Activated CD4-positive, alpha-beta T cell treated with anti-CD3 and anti-CD28 coated beads, Interleukin-2, amount 10 ng/mL, durations not matched to agents 7 days and 5 days (primary cell): ENCODE data around the gene SLCO3A1. TPM values are rescaled to one million over a fixed set of nuclear protein-coding genes. Genes with fewer than 3 reads are reported as not detected.

Source experiments
- CTCF ChIA-PET: fragments of 350-600 bp; sonication (Branson Sonifier 250); formaldehyde crosslinking; loops from one replicate; lab custom pipeline; 2021; ENCODE audit warnings: antibody characterized with exemption; lab: Charles Lee
- POLR2A ChIA-PET: fragments of 350-600 bp; sonication (Branson Sonifier 250); formaldehyde crosslinking; loops from one replicate; lab custom pipeline; 2021; ENCODE audit warnings: antibody characterized with exemption; lab: Charles Lee
- DNase-seq: peaks from one replicate; pipeline ENCODE4 v3.0.0-alpha.2; 2020
- H3K27ac Mint-ChIP-seq: one replicate; pipeline ENCODE4 v1.8.0; 2021; ENCODE audit warnings: mild to moderate bottlenecking, moderate library complexity, mixed read lengths
- H3K27me3 Mint-ChIP-seq: one replicate; pipeline ENCODE4 v1.8.0; 2021; ENCODE audit warnings: mixed read lengths
- H3K36me3 Mint-ChIP-seq: one replicate; pipeline ENCODE4 v1.8.0; 2021; ENCODE audit warnings: low read depth, mixed read lengths
- H3K4me1 Mint-ChIP-seq: one replicate; pipeline ENCODE4 v1.8.0; 2021; ENCODE audit warnings: mixed read lengths
- H3K4me3 Mint-ChIP-seq: one replicate; pipeline ENCODE4 v1.8.0; 2021; ENCODE audit warnings: mild to moderate bottlenecking, moderate library complexity, mixed read lengths
- H3K9me3 Mint-ChIP-seq: one replicate; pipeline ENCODE4 v1.8.0; 2021; ENCODE audit warnings: mixed read lengths
- total RNA-seq, 2 experiments: library from RNA; stranded (reverse); gene quantifications; one replicate each; pipeline ENCODE4 v1.2.3, GENCODE V29; 2021

Gene SLCO3A1
- total RNA-seq, 2 experiments from 2014 or later, result 41.8 to 46.8 TPM

GRCh38 chr15:91938136-91938535, 84.6 kb downstream of the SLCO3A1 start:
- POLR2A ChIA-PET, result no interaction called here
- H3K4me3 Mint-ChIP-seq, result no peak overlapping the region
- H3K27ac Mint-ChIP-seq, result no peak overlapping the region
- DNase-seq, result no peak
- no peaks in the 10 kb centered on the region for H3K27me3 Mint-ChIP-seq
- CTCF ChIA-PET, result interaction anchor here (0.6 kb wide), 3 partner anchors 30 to 440 kb away, joined by 3 to 4 read pairs (median 4); no protein-coding TSS in a partner anchor
- H3K4me1 Mint-ChIP-seq, result peaks cover 45% of the 10 kb centered on the region
- H3K36me3 Mint-ChIP-seq, result no peaks in the 10 kb centered on the region
- no peaks in the 10 kb centered on the region for H3K9me3 Mint-ChIP-seq

DNA sequence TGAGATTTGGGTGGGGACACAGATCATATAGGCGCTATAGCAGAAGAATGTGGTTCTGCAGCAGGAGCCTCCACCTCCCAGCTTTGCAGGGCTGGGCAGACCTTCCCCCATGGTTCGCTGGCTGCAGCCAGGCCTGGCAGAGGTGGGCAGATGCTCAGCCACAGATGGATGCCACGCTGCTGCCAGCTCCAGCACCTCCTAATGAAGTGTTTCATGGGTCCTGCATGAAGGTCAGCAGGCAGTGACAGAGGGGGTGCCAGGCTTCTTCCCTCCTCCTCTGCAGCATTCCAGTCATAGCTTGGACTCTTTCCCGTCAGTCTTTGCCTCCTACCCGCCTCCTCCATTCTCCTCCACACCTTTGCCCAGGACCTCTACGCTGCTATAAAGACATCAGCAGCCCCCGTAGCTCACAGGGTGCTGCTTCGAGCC, 85.9 kb downstream of the SLCO3A1 start:
- no peak overlapping the region for H3K4me3 Mint-ChIP-seq
- peaks cover 55% of the 10 kb centered on the region for H3K4me1 Mint-ChIP-seq
- DNase-seq, result no peak
- POLR2A ChIA-PET, result no interaction called here
- CTCF ChIA-PET, result interaction anchor here (0.8 kb wide), 1 partner anchor 9 kb away, joined by 3 read pairs; no protein-coding TSS in a partner anchor
- no peaks in the 10 kb centered on the region for H3K9me3 Mint-ChIP-seq
- no peaks in the 10 kb centered on the region for H3K36me3 Mint-ChIP-seq
- H3K27me3 Mint-ChIP-seq, result no peaks in the 10 kb centered on the region
- H3K27ac Mint-ChIP-seq, result no peak overlapping the region

DNA sequence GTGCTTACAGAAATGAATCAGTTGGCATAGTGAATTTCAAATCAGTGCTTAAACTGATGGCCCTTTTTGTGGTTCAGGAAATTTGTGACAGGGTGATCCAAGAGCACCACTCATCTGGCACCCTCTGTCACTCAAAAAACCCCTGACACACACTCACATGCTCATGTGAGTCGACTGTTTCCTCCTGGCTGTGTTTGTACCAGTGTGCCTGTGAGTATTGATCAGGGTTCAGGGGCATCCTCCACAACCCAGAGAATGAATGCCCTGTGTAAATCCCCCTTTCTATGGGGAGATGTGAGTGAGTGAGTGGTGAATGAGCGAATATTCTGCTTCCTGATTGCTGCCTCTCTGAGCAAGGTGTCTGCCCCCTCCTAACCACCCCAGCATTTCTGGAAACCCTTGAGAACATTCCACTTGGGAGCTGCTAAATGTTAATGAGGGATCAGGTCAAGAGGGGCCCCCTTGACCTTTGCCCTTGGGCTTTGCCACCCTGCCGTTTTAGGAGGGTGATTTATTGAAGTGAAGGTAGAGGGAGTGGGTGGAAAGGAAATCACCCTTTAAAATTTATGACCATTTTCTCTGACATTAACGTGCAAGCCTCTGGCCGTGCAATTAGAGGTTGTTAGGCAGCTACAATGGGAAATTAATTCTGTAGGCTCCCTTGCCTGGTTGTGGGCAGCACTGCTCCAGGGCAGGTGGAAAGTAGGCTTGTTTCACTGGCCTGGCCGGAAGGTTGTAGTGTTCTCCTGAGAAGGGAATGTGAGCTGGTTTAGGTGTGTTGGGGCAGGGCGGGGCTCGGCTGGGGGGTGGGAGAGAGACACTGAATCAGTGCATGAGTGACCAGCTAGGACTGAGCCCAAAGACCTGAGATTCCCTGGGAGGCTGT, 87.2 kb downstream of the SLCO3A1 start:
- ChIA-PET CTCF (interaction anchor here (0.8 to 1.0 kb wide), 2 partner anchors 10 to 90 kb away, joined by 3 to 4 read pairs; no protein-coding TSS in a partner anchor), POLR2A (no interaction called here)
- peaks cover 47% of the 10 kb centered on the region for H3K4me1 Mint-ChIP-seq
- H3K27me3 Mint-ChIP-seq, result no peaks in the 10 kb centered on the region
- DNase-seq, result no peak
- no peak overlapping the region for H3K4me3 Mint-ChIP-seq
- no peak overlapping the region for H3K27ac Mint-ChIP-seq
- H3K36me3 Mint-ChIP-seq, result peaks cover 1% of the 10 kb centered on the region
- H3K9me3 Mint-ChIP-seq, result no peaks in the 10 kb centered on the region

DNA sequence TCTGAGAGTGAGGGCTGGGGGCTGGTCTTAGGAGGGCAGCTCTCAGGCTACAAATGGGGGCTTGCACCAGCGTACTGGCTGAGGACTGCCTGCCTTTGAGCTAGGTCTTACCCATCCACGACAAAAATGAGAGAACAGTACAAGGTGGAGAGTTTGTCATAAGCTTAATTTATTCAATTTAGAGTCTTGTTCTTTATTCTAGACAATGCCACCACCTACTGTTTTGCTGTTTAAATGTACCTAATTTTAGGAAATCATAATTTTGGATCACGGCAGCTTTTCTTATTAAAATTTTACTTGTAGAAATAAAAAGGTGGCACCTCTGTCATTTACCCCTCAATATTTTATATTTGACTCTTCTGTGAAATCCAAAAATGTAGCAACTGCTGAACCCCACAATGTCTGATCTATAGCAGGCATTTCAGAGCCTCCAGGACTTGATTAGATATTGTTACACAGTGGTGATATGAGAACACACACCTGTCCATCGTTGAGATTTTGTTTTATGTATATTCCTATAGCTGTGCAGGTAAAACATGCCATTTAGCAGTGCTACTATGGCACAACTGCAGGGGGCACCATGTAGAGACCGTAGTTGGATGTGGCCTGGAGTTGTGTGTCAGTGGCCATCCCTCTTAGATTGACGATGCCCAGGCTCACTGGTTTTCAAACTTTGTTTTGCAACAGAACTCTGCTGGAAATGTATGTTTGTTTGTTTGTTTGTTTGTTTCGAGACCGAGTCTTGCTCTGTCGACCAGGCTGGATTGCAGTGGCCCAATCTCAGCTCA, 88.6 kb downstream of the SLCO3A1 start:
- ChIA-PET CTCF (interaction anchor here (1.0 kb wide), 1 partner anchor 92 kb away, joined by 4 read pairs; no protein-coding TSS in a partner anchor), POLR2A (interaction anchor here (0.6 kb wide), 1 partner anchor 903 kb away, joined by 3 read pairs; no protein-coding TSS in a partner anchor)
- H3K4me3 Mint-ChIP-seq, result no peak overlapping the region
- no peaks in the 10 kb centered on the region for H3K9me3 Mint-ChIP-seq
- H3K27ac Mint-ChIP-seq, result peak overlapping the region; percentile 48
- peaks cover 50% of the 10 kb centered on the region for H3K4me1 Mint-ChIP-seq
- H3K27me3 Mint-ChIP-seq, result no peaks in the 10 kb centered on the region
- no peak for DNase-seq
- H3K36me3 Mint-ChIP-seq, result peaks cover 1% of the 10 kb centered on the region

DNA sequence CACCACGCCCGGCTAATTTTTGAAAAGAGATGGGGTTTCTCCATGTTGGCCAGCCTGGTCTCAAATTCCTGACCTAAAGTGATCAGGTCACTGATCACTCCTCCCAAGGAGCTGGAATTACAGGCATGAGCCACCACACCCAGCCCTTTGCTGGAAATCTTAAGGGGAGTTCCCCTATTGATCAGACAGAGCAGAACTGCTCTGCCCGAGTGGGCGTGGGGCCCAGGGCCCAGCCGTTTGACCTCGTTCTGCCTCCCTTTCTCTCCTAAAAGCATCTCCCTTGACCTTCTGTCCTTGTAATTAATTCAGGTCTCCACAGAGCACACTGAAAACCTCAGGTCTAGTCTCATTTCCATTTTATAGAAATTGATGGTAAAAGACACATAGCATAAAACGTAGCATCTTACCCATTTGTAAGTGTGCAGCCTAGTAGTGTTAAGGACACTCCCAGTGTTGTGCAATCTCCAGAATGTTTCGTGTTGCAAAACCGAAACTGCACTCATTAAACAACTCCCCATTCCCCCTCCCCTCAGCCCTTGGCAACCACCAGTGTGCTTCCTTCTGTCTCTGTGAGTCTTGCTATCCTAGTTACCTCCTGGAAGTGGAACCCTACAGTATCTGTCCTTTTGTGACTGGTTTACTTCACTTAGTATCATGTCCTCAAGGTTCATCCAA, 89.3 kb downstream of the SLCO3A1 start:
- peak overlapping the region; percentile 3 for H3K27ac Mint-ChIP-seq
- H3K4me3 Mint-ChIP-seq, result peak overlapping the region; percentile 21
- POLR2A ChIA-PET, result no interaction called here
- H3K27me3 Mint-ChIP-seq, result no peaks in the 10 kb centered on the region
- H3K9me3 Mint-ChIP-seq, result no peaks in the 10 kb centered on the region
- peaks cover 1% of the 10 kb centered on the region for H3K36me3 Mint-ChIP-seq
- DNase-seq, result peak; percentile 73
- peaks cover 53% of the 10 kb centered on the region for H3K4me1 Mint-ChIP-seq
- CTCF ChIA-PET, result no interaction called here

- Mint-ChIP-seq H3K4me1 (peaks cover 50% of the 10 kb centered on the region), H3K9me3 (no peaks in the 10 kb centered on the region), H3K27me3 (no peaks in the 10 kb centered on the region), H3K27ac (no peak overlapping the region), H3K4me3 (no peak overlapping the region), H3K36me3 (peaks cover 1% of the 10 kb centered on the region)
- POLR2A ChIA-PET, result no interaction called here
- CTCF ChIA-PET, result interaction anchor here (0.6 kb wide), 1 partner anchor 973 kb away, joined by 4 read pairs; no protein-coding TSS in a partner anchor
- no peak for DNase-seq
These were observed 90.8 kb downstream of the SLCO3A1 start for GRCh38 chr15:91944331-91944730.

GRCh38 chr15:91945385-91945784, 91.9 kb downstream of the SLCO3A1 start:
- Mint-ChIP-seq H3K4me1 (peaks cover 46% of the 10 kb centered on the region), H3K36me3 (peaks cover 1% of the 10 kb centered on the region), H3K27me3 (no peaks in the 10 kb centered on the region), H3K4me3 (no peak overlapping the region), H3K9me3 (no peaks in the 10 kb centered on the region), H3K27ac (no peak overlapping the region)
- DNase-seq, result no peak
- CTCF ChIA-PET, result no interaction called here
- POLR2A ChIA-PET, result no interaction called here

- POLR2A ChIA-PET, result no interaction called here
- no peaks in the 10 kb centered on the region for H3K27me3 Mint-ChIP-seq
- CTCF ChIA-PET, result no interaction called here
- H3K36me3 Mint-ChIP-seq, result peaks cover 1% of the 10 kb centered on the region
- H3K4me3 Mint-ChIP-seq, result no peak overlapping the region
- H3K4me1 Mint-ChIP-seq, result peaks cover 46% of the 10 kb centered on the region
- no peak for DNase-seq
- H3K9me3 Mint-ChIP-seq, result no peaks in the 10 kb centered on the region
- H3K27ac Mint-ChIP-seq, result no peak overlapping the region
These were observed 92.6 kb downstream of the SLCO3A1 start for GRCh38 chr15:91946075-91946474.

GRCh38 chr15:91946581-91947292, 93.2 kb downstream of the SLCO3A1 start:
- POLR2A ChIA-PET, result no interaction called here

DNA sequence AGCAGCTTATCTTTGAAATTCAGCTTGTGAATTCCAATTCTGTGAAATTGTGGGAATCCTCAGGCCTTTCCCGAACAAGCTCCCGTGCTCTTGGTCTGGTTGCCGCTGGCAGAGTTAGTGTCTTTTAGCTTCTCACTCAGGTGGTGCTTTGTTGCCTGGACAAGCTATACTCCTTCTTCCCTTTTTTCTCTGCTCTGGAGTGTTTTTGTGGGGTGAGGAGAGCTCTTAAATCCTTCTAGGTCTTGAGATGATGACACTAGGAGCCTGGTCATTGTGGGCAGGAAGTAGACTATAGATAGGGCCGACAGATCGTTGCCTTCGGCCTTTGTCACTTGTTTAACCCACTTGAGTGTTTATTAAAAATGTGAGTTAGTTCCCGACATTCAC, 93.8 kb downstream of the SLCO3A1 start:
- peaks cover 44% of the 10 kb centered on the region for H3K4me1 Mint-ChIP-seq
- DNase-seq, result no peak
- no peak overlapping the region for H3K4me3 Mint-ChIP-seq
- ChIA-PET CTCF (interaction anchor here (0.5 kb wide), 1 partner anchor 214 kb away, joined by 3 read pairs; no protein-coding TSS in a partner anchor), POLR2A (no interaction called here)
- no peaks in the 10 kb centered on the region for H3K27me3 Mint-ChIP-seq
- H3K9me3 Mint-ChIP-seq, result no peaks in the 10 kb centered on the region
- peaks cover 1% of the 10 kb centered on the region for H3K36me3 Mint-ChIP-seq
- no peak overlapping the region for H3K27ac Mint-ChIP-seq

More at GRCh38 chr15:91946581-91947292, 93.2 kb downstream of the SLCO3A1 start:
- peaks cover 1% of the 10 kb centered on the region for H3K36me3 Mint-ChIP-seq
- peaks cover 44% of the 10 kb centered on the region for H3K4me1 Mint-ChIP-seq
- H3K9me3 Mint-ChIP-seq, result no peaks in the 10 kb centered on the region
- DNase-seq, result no peak
- no peaks in the 10 kb centered on the region for H3K27me3 Mint-ChIP-seq
- H3K4me3 Mint-ChIP-seq, result no peak overlapping the region
- CTCF ChIA-PET, result interaction anchor here (0.5 kb wide), 1 partner anchor 214 kb away, joined by 3 read pairs; no protein-coding TSS in a partner anchor
- H3K27ac Mint-ChIP-seq, result no peak overlapping the region

GRCh38 chr15:91947683-91948608, 94.4 kb downstream of the SLCO3A1 start:
- peaks cover 1% of the 10 kb centered on the region for H3K36me3 Mint-ChIP-seq
- H3K4me1 Mint-ChIP-seq, result peaks cover 46% of the 10 kb centered on the region
- CTCF ChIA-PET, result interaction anchor here (0.5 kb wide), 1 partner anchor 215 kb away, joined by 3 read pairs; no protein-coding TSS in a partner anchor
- POLR2A ChIA-PET, result no interaction called here
- H3K27ac Mint-ChIP-seq, result no peak overlapping the region
- H3K27me3 Mint-ChIP-seq, result no peaks in the 10 kb centered on the region
- no peak for DNase-seq
- no peaks in the 10 kb centered on the region for H3K9me3 Mint-ChIP-seq
- no peak overlapping the region for H3K4me3 Mint-ChIP-seq
